Measurements from ENCODE around the gene BCHE. TPM values are rescaled to one million over a fixed set of nuclear protein-coding genes. Genes with fewer than 3 reads are reported as not detected.
A peak's percentile ranks its signal among the peaks of the same experiment; 100 is the strongest.

BCHE gene
- 1.4 TPM for total RNA-seq
- 2.8 TPM for polyA plus RNA-seq (ENCODE audit: insufficient read depth, low read depth, low replicate concordance)
- long read RNA-seq, donor 1, partial matches to known transcripts = 0 of 2 reads
- long read RNA-seq, donor 1, other reads (novel, unspliced or antisense) = 0 of 2 reads
- long read RNA-seq, donor 2, partial matches to known transcripts = 0 of 1 reads
- long read RNA-seq, donor 2, other reads (novel, unspliced or antisense) = 0 of 1 reads
- long read RNA-seq, donor 3, partial matches to known transcripts = 0 of 3 reads
- long read RNA-seq, donor 3, other reads (novel, unspliced or antisense) = 0 of 3 reads
- long read RNA-seq, donor 4, partial matches to known transcripts = 0 of 1 reads
- long read RNA-seq, donor 4, other reads (novel, unspliced or antisense) = 0 of 1 reads
- long read RNA-seq, donor 5 = 0 reads
- long read RNA-seq, donor 6, partial matches to known transcripts = 0 of 4 reads
- long read RNA-seq, donor 6, other reads (novel, unspliced or antisense) = 0 of 4 reads
- long read RNA-seq, donor 7, partial matches to known transcripts = 0 of 3 reads
- long read RNA-seq, donor 7, other reads (novel, unspliced or antisense) = 0 of 3 reads
- long read RNA-seq, donor 8, partial matches to known transcripts = 0 of 4 reads
- long read RNA-seq, donor 8, other reads (novel, unspliced or antisense) = 0 of 4 reads
- long read RNA-seq, donor 9, partial matches to known transcripts = 0 of 2 reads
- long read RNA-seq, donor 9, other reads (novel, unspliced or antisense) = 0 of 2 reads
- long read RNA-seq, donor 10, partial matches to known transcripts = 0 of 1 reads
- long read RNA-seq, donor 10, other reads (novel, unspliced or antisense) = 0 of 1 reads

DNA sequence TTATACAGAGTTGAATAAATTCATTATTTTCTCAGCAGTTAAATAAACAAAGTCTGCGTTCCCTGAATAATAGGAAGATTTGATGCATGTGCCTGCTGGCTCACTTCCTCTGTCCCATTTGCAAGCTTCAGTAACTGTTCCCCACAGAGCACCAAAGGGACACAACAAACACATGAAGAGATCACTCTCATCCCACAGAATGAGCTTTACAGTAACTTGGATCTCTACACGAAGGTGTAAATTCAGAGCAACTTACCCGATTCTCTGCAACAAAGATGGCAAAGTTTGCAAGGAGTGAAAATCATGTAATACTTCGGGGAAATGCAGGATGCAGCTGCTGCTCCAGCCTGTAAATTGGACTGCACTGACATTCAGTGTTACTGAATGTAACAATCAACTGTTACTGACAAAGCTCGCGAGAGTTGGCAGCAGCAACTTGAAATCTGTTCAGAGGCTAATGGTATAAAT lies at the start of gene BCHE:
Gene BCHE, minus strand, starts transcription at position 366 of the 468 bp plus-strand sequence. CDS start 6,390 bp downstream, outside the sequence.
- TF ChIP-seq, protein P1, sequence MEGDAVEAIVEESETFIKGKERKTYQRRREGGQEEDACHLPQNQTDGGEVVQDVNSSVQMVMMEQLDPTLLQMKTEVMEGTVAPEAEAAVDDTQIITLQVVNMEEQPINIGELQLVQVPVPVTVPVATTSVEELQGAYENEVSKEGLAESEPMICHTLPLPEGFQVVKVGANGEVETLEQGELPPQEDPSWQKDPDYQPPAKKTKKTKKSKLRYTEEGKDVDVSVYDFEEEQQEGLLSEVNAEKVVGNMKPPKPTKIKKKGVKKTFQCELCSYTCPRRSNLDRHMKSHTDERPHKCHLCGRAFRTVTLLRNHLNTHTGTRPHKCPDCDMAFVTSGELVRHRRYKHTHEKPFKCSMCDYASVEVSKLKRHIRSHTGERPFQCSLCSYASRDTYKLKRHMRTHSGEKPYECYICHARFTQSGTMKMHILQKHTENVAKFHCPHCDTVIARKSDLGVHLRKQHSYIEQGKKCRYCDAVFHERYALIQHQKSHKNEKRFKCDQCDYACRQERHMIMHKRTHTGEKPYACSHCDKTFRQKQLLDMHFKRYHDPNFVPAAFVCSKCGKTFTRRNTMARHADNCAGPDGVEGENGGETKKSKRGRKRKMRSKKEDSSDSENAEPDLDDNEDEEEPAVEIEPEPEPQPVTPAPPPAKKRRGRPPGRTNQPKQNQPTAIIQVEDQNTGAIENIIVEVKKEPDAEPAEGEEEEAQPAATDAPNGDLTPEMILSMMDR (IDR thresholded peaks at IDR 0.05; ENCODE audit: borderline replicate concordance, extremely low read depth, insufficient read depth) = no peak
- DNase-seq = peak in 3 of 5 donors; percentile 32 to 67 (median 65)
- no peaks in the 10 kb centered on the region for H3K27me3 ChIP-seq (ENCODE audit: control insufficient read depth, insufficient read depth, low read length)
- no peaks in the 10 kb centered on the region for H3K36me3 ChIP-seq (ENCODE audit: control insufficient read depth in 2 of 3, insufficient read depth in 3 of 3, low read length in 3 of 3)
- H3K9me3 ChIP-seq (ENCODE audit: control insufficient read depth in 2 of 3, insufficient read depth in 1 of 3, low read length in 3 of 3) = no peaks in the 10 kb centered on the region
- H3K27ac ChIP-seq (ENCODE audit: low read depth in 2 of 2, low read length in 2 of 2) = no peak within 1 kb of the TSS
- no peaks in the 10 kb centered on the region for H3K4me1 ChIP-seq (ENCODE audit: control insufficient read depth in 2 of 3, insufficient read depth in 2 of 3, low read depth in 1 of 3, low read length in 3 of 3)
- H3K4me3 ChIP-seq (ENCODE audit: low read length in 3 of 3) = peak within 1 kb of the TSS; percentile 42 to 77 (median 54)
- intact Hi-C loops (cut with DNase I) = no loop called here
- FAIRE-seq = no peak
- H3K9ac ChIP-seq (ENCODE audit: low read length in 3 of 3) = peak within 1 kb of the TSS in 1 of 3 donors; percentile 52

DNA sequence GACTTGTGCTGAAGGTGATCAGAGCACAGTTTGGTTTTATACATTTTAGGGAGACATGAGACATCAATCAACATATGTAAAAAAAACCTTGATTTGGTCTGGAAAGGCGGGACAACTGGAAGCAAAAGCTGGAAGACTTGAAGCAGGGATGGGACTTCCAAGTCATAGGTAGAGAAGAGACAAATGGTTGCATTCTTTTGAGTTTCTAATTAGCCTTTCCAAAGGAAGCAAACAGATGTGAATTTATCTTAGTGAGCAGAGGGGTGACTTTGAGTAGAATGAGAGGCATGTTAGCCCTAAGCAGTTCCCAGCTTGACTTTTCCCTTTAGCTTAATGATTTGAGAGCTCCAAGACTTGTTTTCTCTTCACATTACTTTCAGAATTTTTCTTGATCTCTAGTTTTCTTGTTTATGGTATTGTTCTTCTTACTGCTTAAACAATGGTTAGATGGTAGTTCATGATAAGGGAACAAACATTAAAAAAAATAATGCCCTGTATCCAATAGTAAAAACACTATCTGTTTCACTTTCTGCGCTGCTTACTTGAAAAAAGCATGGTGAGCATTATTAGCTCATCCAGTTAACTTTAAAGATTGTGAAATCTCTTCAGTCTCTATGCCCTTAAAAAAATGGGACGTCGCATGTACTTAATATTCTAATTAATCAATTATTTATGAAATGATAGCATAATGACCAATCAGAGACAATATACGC lies 48.5 kb upstream of the BCHE start:
- intact Hi-C loops (cut with DNase I) = no loop called here
- no peak overlapping the region for H3K27ac ChIP-seq (ENCODE audit: low read depth in 2 of 2, low read length in 2 of 2)
- FAIRE-seq = no peak
- DNase-seq = no peak
- TF ChIP-seq, protein P1 (IDR thresholded peaks at IDR 0.05; ENCODE audit: borderline replicate concordance, extremely low read depth, insufficient read depth) = no peak
- no peaks in the 10 kb centered on the region for H3K27me3 ChIP-seq (ENCODE audit: control insufficient read depth, insufficient read depth, low read length)
- no peaks in the 10 kb centered on the region for H3K36me3 ChIP-seq (ENCODE audit: control insufficient read depth in 2 of 3, insufficient read depth in 3 of 3, low read length in 3 of 3)
- H3K4me3 ChIP-seq (ENCODE audit: low read length in 3 of 3) = no peak overlapping the region
- H3K9ac ChIP-seq (ENCODE audit: low read length in 3 of 3) = no peak overlapping the region
- no peaks in the 10 kb centered on the region for H3K4me1 ChIP-seq (ENCODE audit: control insufficient read depth in 2 of 3, insufficient read depth in 2 of 3, low read depth in 1 of 3, low read length in 3 of 3)
- H3K9me3 ChIP-seq (ENCODE audit: control insufficient read depth in 2 of 3, insufficient read depth in 1 of 3, low read length in 3 of 3) = no peaks in the 10 kb centered on the region

DNA sequence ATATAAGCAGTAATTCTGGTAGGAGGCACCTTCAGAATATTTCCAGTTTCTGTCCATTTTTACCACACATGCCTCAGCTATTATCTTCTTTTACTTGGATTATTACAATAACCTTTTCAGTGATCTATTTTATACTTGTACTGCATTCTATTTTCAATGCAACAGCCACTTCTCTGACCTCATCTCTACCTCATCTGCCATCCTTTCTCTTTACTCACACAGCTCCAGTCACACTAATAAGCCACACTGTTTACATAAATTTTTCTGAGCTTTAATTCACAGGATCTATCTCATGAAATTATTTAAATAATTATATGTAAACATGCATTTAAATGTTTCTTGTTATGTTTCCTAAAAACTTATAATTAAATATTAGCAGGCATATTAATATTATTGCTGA lies 47.3 kb upstream of the BCHE start:
- Histone ChIP-seq H3K36me3 (ENCODE audit: control insufficient read depth in 2 of 3, insufficient read depth in 3 of 3, low read length in 3 of 3) (no peaks in the 10 kb centered on the region), H3K27ac (ENCODE audit: low read depth in 2 of 2, low read length in 2 of 2) (no peak overlapping the region), H3K4me1 (ENCODE audit: control insufficient read depth in 2 of 3, insufficient read depth in 2 of 3, low read depth in 1 of 3, low read length in 3 of 3) (no peaks in the 10 kb centered on the region), H3K9ac (ENCODE audit: low read length in 3 of 3) (no peak overlapping the region), H3K4me3 (ENCODE audit: low read length in 3 of 3) (no peak overlapping the region), H3K27me3 (ENCODE audit: control insufficient read depth, insufficient read depth, low read length) (no peaks in the 10 kb centered on the region), H3K9me3 (ENCODE audit: control insufficient read depth in 2 of 3, insufficient read depth in 1 of 3, low read length in 3 of 3) (no peaks in the 10 kb centered on the region)
- DNase-seq = no peak
- no peak for FAIRE-seq
- TF ChIP-seq, protein P1 (IDR thresholded peaks at IDR 0.05; ENCODE audit: borderline replicate concordance, extremely low read depth, insufficient read depth) = no peak
- intact Hi-C loops (cut with DNase I) = no loop called here
